Measurements from ENCODE around the gene MGAT4A. TPM values are rescaled to one million over a fixed set of nuclear protein-coding genes. Genes with fewer than 3 reads are reported as not detected.
A peak's percentile ranks its signal among the peaks of the same experiment; 100 is the strongest.

Gene MGAT4A
- total RNA-seq, 1 donor from 2014 or later, result 8.0 TPM

DNA sequence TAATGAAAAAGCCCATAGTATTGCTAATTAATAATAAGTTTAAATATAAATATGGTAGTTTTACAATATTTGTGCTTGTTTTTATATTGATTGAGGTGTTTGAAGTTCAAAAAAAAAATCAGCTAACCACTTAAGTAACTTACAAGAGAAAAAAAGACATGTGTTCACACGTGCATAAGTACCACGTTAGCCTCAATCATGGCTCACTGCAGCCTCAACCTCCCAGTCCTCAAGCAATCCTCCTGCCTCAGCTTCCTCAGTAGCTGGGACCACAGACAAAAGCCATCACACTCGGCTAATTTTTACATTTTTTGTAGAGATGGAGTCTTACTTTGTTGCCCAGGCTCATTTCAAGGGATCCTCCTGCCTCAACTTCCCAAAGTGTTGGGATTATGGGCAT, 19.4 kb downstream of the MGAT4A start:
- no peak for DNase-seq (ENCODE audit: low spot score in 2 of 2)
- H3K27ac ChIP-seq, result no peak overlapping the region
- H3K36me3 ChIP-seq, result no peaks in the 10 kb centered on the region
- H3K27me3 ChIP-seq, result no peaks in the 10 kb centered on the region
- TF ChIP-seq, protein P1, sequence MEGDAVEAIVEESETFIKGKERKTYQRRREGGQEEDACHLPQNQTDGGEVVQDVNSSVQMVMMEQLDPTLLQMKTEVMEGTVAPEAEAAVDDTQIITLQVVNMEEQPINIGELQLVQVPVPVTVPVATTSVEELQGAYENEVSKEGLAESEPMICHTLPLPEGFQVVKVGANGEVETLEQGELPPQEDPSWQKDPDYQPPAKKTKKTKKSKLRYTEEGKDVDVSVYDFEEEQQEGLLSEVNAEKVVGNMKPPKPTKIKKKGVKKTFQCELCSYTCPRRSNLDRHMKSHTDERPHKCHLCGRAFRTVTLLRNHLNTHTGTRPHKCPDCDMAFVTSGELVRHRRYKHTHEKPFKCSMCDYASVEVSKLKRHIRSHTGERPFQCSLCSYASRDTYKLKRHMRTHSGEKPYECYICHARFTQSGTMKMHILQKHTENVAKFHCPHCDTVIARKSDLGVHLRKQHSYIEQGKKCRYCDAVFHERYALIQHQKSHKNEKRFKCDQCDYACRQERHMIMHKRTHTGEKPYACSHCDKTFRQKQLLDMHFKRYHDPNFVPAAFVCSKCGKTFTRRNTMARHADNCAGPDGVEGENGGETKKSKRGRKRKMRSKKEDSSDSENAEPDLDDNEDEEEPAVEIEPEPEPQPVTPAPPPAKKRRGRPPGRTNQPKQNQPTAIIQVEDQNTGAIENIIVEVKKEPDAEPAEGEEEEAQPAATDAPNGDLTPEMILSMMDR (IDR thresholded peaks at IDR 0.05), result no peak
- intact Hi-C loops (cut with DNase I), result no loop called here
- no peaks in the 10 kb centered on the region for H3K9me3 ChIP-seq
- H3K4me3 ChIP-seq, result no peak overlapping the region
- peaks cover 3 to 16% of the 10 kb centered on the region in 2 donors for H3K4me1 ChIP-seq

DNA sequence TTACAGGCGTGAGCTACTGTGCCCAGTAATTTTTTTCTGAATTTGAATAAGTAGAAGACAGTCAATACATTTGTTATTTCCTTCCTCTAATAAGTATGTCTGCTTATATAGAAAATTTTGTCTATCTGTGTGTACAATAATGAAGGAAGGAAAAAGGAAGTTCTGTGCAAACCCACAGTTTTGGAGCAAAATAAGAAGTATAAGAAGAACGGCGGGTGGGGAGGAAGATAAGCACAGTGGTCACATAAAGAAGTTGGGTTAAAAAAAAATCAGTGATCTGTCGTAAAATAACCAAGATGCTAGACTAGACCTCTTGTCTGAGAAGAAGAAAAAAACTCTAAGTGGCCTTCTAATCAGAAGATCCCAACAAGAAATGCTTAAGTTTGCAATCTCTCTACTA, 20.2 kb downstream of the MGAT4A start:
- Histone ChIP-seq H3K4me3 (no peak overlapping the region), H3K27me3 (no peaks in the 10 kb centered on the region), H3K36me3 (no peaks in the 10 kb centered on the region), H3K27ac (no peak overlapping the region), H3K4me1 (peaks cover 3 to 16% of the 10 kb centered on the region in 2 donors), H3K9me3 (no peaks in the 10 kb centered on the region)
- TF ChIP-seq, protein P1 (IDR thresholded peaks at IDR 0.05), result no peak
- no peak for DNase-seq (ENCODE audit: low spot score in 2 of 2)
- intact Hi-C loops (cut with DNase I), result no loop called here

DNA sequence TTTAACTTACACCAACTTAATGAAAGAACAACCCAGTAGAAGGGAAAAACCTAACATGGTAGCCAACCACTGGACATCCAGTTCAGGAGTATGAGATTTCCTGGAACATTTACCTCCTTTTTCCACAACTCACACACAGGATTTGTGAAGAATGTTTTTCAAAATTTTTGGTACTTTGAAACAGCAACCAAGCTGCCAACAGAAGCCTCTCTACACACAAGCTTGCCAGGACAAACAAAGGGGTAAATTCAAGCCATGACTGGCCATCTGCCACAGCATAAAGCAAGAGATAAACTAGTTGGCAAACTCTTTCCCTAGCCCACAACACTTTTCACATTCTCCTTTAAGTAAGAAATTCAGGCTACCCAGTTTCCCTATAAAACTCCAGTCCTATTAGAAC, 21.4 kb downstream of the MGAT4A start:
- no peaks in the 10 kb centered on the region for H3K9me3 ChIP-seq
- TF ChIP-seq, protein P1 (IDR thresholded peaks at IDR 0.05), result no peak
- DNase-seq (ENCODE audit: low spot score in 2 of 2), result no peak
- H3K36me3 ChIP-seq, result no peaks in the 10 kb centered on the region
- H3K4me1 ChIP-seq, result peaks cover 3 to 16% of the 10 kb centered on the region in 2 donors
- intact Hi-C loops (cut with DNase I), result no loop called here
- peak overlapping the region; percentile 28 to 61 for H3K27ac ChIP-seq
- H3K27me3 ChIP-seq, result no peaks in the 10 kb centered on the region
- H3K4me3 ChIP-seq, result no peak overlapping the region

DNA sequence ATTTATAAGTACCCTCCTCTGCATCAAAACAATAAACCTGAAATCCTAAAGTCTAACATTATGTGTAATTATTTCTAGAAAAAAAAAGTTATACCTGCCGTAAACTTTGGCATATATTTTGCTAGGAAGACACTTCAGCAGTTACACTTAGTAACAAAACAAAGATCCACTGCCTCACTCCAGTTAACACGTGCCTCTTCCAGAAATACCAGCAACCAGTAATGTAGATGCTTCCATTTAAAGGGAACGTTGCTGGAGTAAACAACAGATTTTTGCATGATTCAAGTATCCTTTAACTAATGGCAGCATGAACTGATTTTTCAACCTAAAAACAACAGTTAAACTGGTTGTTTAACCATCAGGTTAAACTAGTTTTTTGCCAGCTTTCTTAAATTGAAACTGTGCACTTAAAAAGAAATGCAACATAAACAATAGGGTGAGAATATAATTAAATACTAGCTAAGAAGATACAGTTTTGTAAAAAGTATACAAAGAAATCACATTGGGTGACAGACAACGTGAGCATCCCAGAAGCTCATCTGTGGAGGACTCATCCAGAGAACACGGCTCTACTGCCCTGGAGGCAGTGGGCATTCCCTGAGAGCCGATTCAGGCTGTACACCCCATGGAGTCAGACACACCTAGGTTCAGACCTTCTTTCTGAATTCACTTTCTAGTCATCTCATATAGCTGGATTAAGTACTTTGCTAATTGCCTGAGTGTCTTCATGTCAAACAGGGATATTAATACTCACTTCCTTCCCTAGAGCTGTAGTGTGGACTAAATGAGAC, 22.3 kb downstream of the MGAT4A start:
- H3K4me1 ChIP-seq, result peaks cover 3 to 18% of the 10 kb centered on the region in 2 donors
- H3K27ac ChIP-seq, result peak overlapping the region; percentile 44 to 61
- no peak overlapping the region for H3K4me3 ChIP-seq
- no peak for DNase-seq (ENCODE audit: low spot score in 2 of 2)
- no peaks in the 10 kb centered on the region for H3K9me3 ChIP-seq
- intact Hi-C loops (cut with DNase I), result no loop called here
- no peaks in the 10 kb centered on the region for H3K36me3 ChIP-seq
- TF ChIP-seq, protein P1 (IDR thresholded peaks at IDR 0.05), result no peak
- H3K27me3 ChIP-seq, result no peaks in the 10 kb centered on the region

- Histone ChIP-seq H3K27me3 (no peaks in the 10 kb centered on the region), H3K4me3 (no peak overlapping the region), H3K36me3 (no peaks in the 10 kb centered on the region), H3K4me1 (peaks cover 3 to 38% of the 10 kb centered on the region in 2 donors), H3K9me3 (no peaks in the 10 kb centered on the region), H3K27ac (no peak overlapping the region)
- intact Hi-C loops (cut with DNase I), result no loop called here
- no peak for DNase-seq (ENCODE audit: low spot score in 2 of 2)
- TF ChIP-seq, protein P1 (IDR thresholded peaks at IDR 0.05), result no peak
Measured at GRCh38 chr2:98706591-98706990, 24.3 kb downstream of the MGAT4A start.
